ENCODE data around the gene FNBP1L. TPM values are rescaled to one million over a fixed set of nuclear protein-coding genes. Genes with fewer than 3 reads are reported as not detected.

Gene FNBP1L
- total RNA-seq, 1 donor from 2014 or later: 57.8 TPM

GRCh38 chr1:93434088-93434487 lies 13.8 kb upstream of the FNBP1L start:
- H3K27ac ChIP-seq (ENCODE audit: low read depth, low read length): no peak overlapping the region
- no peak overlapping the region for H3K9ac ChIP-seq (ENCODE audit: low read length)
- no peaks in the 10 kb centered on the region for H3K9me3 ChIP-seq (ENCODE audit: insufficient read depth, low read depth, low read length)
- Mint-ChIP-seq H3K27ac (ENCODE audit: unreplicated experiment) (no peak overlapping the region), H3K9me3 (ENCODE audit: unreplicated experiment) (no peaks in the 10 kb centered on the region), H3K4me3 (ENCODE audit: unreplicated experiment) (no peak overlapping the region), H3K36me3 (ENCODE audit: low read depth, unreplicated experiment) (no peaks in the 10 kb centered on the region), H3K27me3 (ENCODE audit: low read depth, unreplicated experiment) (no peaks in the 10 kb centered on the region), H3K4me1 (ENCODE audit: low read depth, unreplicated experiment) (no peaks in the 10 kb centered on the region)
- no peaks in the 10 kb centered on the region for H3K36me3 ChIP-seq (ENCODE audit: insufficient read depth, low read length)
- H3K79me2 ChIP-seq (ENCODE audit: insufficient read depth, low read length): no peaks in the 10 kb centered on the region
- TF ChIP-seq EZH2 (IDR thresholded peaks at IDR 0.05; ENCODE audit: insufficient read depth, low read length): no peak
- TF ChIP-seq CTCF (IDR thresholded peaks at IDR 0.05; ENCODE audit: insufficient read depth, low read depth, low read length): no peak
- no peak for DNase-seq (ENCODE audit: low read depth)
- H3K4me3 ChIP-seq (ENCODE audit: insufficient read depth, low read depth, low read length): no peak overlapping the region
- no peak for FAIRE-seq
- H3K4me1 ChIP-seq (ENCODE audit: insufficient read depth, low read length): no peaks in the 10 kb centered on the region
- no peak overlapping the region for H3K4me2 ChIP-seq (ENCODE audit: low read length)
- H3K27me3 ChIP-seq (ENCODE audit: insufficient read depth, low read length): peaks cover 3% of the 10 kb centered on the region
- no peak overlapping the region for H2AFZ ChIP-seq (ENCODE audit: low read depth, low read length)
- H4K20me1 ChIP-seq (ENCODE audit: insufficient read depth, low read length): no peaks in the 10 kb centered on the region

GRCh38 chr1:93434987-93435386 lies 12.9 kb upstream of the FNBP1L start:
- DNase-seq (ENCODE audit: low read depth) (no peak), FAIRE-seq (no peak)
- Histone ChIP-seq H4K20me1 (ENCODE audit: insufficient read depth, low read length) (no peaks in the 10 kb centered on the region), H3K79me2 (ENCODE audit: insufficient read depth, low read length) (no peaks in the 10 kb centered on the region), H3K27ac (ENCODE audit: low read depth, low read length) (no peak overlapping the region), H3K4me3 (ENCODE audit: insufficient read depth, low read depth, low read length) (no peak overlapping the region), H3K9ac (ENCODE audit: low read length) (no peak overlapping the region), H3K27me3 (ENCODE audit: insufficient read depth, low read length) (peaks cover 3% of the 10 kb centered on the region), H3K4me2 (ENCODE audit: low read length) (no peak overlapping the region), H2AFZ (ENCODE audit: low read depth, low read length) (no peak overlapping the region), H3K9me3 (ENCODE audit: insufficient read depth, low read depth, low read length) (no peaks in the 10 kb centered on the region), H3K36me3 (ENCODE audit: insufficient read depth, low read length) (no peaks in the 10 kb centered on the region), H3K4me1 (ENCODE audit: insufficient read depth, low read length) (no peaks in the 10 kb centered on the region)
- no peak for TF ChIP-seq CTCF (IDR thresholded peaks at IDR 0.05; ENCODE audit: insufficient read depth, low read depth, low read length)
- no peak for TF ChIP-seq EZH2 (IDR thresholded peaks at IDR 0.05; ENCODE audit: insufficient read depth, low read length)
- H3K36me3 Mint-ChIP-seq (ENCODE audit: low read depth, unreplicated experiment): no peaks in the 10 kb centered on the region
- H3K9me3 Mint-ChIP-seq (ENCODE audit: unreplicated experiment): no peaks in the 10 kb centered on the region
- no peaks in the 10 kb centered on the region for H3K27me3 Mint-ChIP-seq (ENCODE audit: low read depth, unreplicated experiment)
- H3K4me1 Mint-ChIP-seq (ENCODE audit: low read depth, unreplicated experiment): no peaks in the 10 kb centered on the region
- H3K4me3 Mint-ChIP-seq (ENCODE audit: unreplicated experiment): no peak overlapping the region
- H3K27ac Mint-ChIP-seq (ENCODE audit: unreplicated experiment): no peak overlapping the region

- no peaks in the 10 kb centered on the region for H3K79me2 ChIP-seq (ENCODE audit: insufficient read depth, low read length)
- Mint-ChIP-seq H3K4me1 (ENCODE audit: low read depth, unreplicated experiment) (no peaks in the 10 kb centered on the region), H3K4me3 (ENCODE audit: unreplicated experiment) (no peak overlapping the region), H3K9me3 (ENCODE audit: unreplicated experiment) (no peaks in the 10 kb centered on the region), H3K27ac (ENCODE audit: unreplicated experiment) (no peak overlapping the region), H3K36me3 (ENCODE audit: low read depth, unreplicated experiment) (no peaks in the 10 kb centered on the region), H3K27me3 (ENCODE audit: low read depth, unreplicated experiment) (no peaks in the 10 kb centered on the region)
- H3K27ac ChIP-seq (ENCODE audit: low read depth, low read length): no peak overlapping the region
- H3K4me2 ChIP-seq (ENCODE audit: low read length): no peak overlapping the region
- no peaks in the 10 kb centered on the region for H3K36me3 ChIP-seq (ENCODE audit: insufficient read depth, low read length)
- no peak overlapping the region for H3K9ac ChIP-seq (ENCODE audit: low read length)
- no peaks in the 10 kb centered on the region for H3K4me1 ChIP-seq (ENCODE audit: insufficient read depth, low read length)
- H4K20me1 ChIP-seq (ENCODE audit: insufficient read depth, low read length): no peaks in the 10 kb centered on the region
- no peak for DNase-seq (ENCODE audit: low read depth)
- peaks cover 3% of the 10 kb centered on the region for H3K27me3 ChIP-seq (ENCODE audit: insufficient read depth, low read length)
- H2AFZ ChIP-seq (ENCODE audit: low read depth, low read length): no peak overlapping the region
- H3K4me3 ChIP-seq (ENCODE audit: insufficient read depth, low read depth, low read length): no peak overlapping the region
- no peak for FAIRE-seq
- TF ChIP-seq EZH2 (IDR thresholded peaks at IDR 0.05; ENCODE audit: insufficient read depth, low read length) (no peak), CTCF (IDR thresholded peaks at IDR 0.05; ENCODE audit: insufficient read depth, low read depth, low read length) (no peak)
- H3K9me3 ChIP-seq (ENCODE audit: insufficient read depth, low read depth, low read length): no peaks in the 10 kb centered on the region
These were observed 12.5 kb upstream of the FNBP1L start for GRCh38 chr1:93435443-93435842.

Measured in astrocyte (in vitro differentiated cells and primary cell).